ENCODE results near the gene CREG2.

CREG2 gene

DNA sequence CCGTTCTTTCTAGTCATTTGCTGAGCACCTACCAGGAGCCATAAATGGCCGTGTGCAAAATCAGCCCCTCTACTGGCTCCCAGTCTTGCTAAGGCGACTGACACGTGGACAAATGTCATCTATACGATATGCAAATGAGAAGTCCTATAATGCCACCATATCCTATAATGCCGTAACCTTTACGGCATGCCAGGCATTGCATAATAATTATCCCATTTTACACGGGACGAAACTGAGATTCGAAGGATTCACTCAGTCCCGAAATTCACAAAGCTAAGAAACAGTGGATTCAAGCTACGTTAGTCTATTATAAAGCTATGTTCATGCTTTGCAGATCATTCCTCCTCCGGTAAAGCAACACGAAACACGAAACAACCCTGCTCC is 44.7 kb downstream of the CREG2 start:
- H3K27ac ChIP-seq (ENCODE audit: low read depth, low read length), result no peak overlapping the region
- no peaks in the 10 kb centered on the region for H3K27me3 ChIP-seq (ENCODE audit: control insufficient read depth, insufficient read depth, low read length)
- no peak overlapping the region for H3K9ac ChIP-seq (ENCODE audit: low read length)
- no peaks in the 10 kb centered on the region for H3K9me3 ChIP-seq (ENCODE audit: control insufficient read depth, insufficient read depth, low read depth, low read length)
- peaks cover 37% of the 10 kb centered on the region for H3K4me1 ChIP-seq (ENCODE audit: control insufficient read depth, insufficient read depth, low read length)
- H3K36me3 ChIP-seq (ENCODE audit: control insufficient read depth, insufficient read depth, low read length), result no peaks in the 10 kb centered on the region
- no peak overlapping the region; the same call in 1 of the 2 replicates for H3K4me3 ChIP-seq (ENCODE audit: low read depth, low read length)

DNA sequence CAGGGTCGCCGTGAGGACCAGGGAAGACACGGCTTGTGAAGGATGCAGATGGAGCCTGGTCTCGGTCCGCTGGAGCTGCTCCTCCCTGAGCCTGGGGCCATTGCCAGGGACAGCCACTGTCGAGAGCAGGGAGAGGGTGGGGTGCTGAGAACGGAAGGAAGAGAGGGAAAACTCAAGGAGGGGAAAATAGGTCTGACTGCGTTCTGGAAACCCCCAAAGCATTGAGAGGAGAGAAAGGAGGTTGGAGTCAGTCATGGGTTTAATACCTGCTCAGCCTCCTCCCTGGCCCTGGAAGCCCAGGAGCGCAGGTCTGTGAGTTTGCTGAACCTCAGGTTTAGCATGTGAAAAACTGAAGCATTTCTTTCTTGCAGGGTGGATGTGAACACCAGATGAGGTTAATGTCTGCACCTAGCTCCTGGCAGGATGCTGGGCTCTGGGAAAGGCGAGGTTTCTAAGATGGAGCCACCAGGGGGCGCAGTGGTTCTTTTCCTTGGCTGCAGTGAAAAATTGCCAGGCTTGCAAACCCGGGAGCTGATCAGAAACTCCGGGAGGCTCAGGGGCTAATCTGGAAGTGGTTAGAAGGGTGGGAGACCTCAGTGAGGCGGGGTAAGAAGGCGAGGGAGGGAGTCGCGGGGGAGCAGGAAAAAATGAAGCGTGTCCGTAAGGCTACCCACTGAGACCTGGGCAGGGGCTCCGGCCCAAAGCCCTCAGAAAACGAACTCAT is 45.2 kb downstream of the CREG2 start:
- Histone ChIP-seq H3K27ac (ENCODE audit: low read depth, low read length) (no peak overlapping the region), H3K36me3 (ENCODE audit: control insufficient read depth, insufficient read depth, low read length) (no peaks in the 10 kb centered on the region), H3K9me3 (ENCODE audit: control insufficient read depth, insufficient read depth, low read depth, low read length) (no peaks in the 10 kb centered on the region), H3K4me3 (ENCODE audit: low read depth, low read length) (peak overlapping the region; percentile 45; the same call in 1 of the 2 replicates), H3K4me1 (ENCODE audit: control insufficient read depth, insufficient read depth, low read length) (peaks cover 37% of the 10 kb centered on the region), H3K9ac (ENCODE audit: low read length) (peak overlapping the region; percentile 23), H3K27me3 (ENCODE audit: control insufficient read depth, insufficient read depth, low read length) (no peaks in the 10 kb centered on the region)

DNA sequence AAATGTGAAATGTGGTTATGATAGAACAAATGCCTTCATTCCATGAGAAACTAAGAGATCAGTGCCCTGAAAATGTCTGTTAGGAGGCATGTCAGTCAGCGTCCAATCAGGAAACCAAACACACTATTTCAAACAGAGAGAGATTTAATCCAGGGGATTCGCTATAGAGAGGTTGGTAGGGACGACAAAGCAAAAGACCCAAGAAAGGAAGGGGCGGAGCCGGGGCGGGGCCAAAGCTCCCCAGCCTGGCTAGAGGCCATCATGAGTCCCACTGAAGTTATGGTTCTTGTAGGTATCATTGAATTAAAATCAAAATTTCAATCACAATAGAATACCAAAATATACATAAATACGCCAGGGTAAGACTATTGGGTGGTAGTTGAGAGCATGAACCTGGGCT is 45.9 kb downstream of the CREG2 start:
- Histone ChIP-seq H3K4me1 (ENCODE audit: control insufficient read depth, insufficient read depth, low read length) (peaks cover 37% of the 10 kb centered on the region), H3K27ac (ENCODE audit: low read depth, low read length) (no peak overlapping the region), H3K27me3 (ENCODE audit: control insufficient read depth, insufficient read depth, low read length) (no peaks in the 10 kb centered on the region), H3K4me3 (ENCODE audit: low read depth, low read length) (peak overlapping the region; percentile 45; the same call in 1 of the 2 replicates), H3K36me3 (ENCODE audit: control insufficient read depth, insufficient read depth, low read length) (no peaks in the 10 kb centered on the region), H3K9me3 (ENCODE audit: control insufficient read depth, insufficient read depth, low read depth, low read length) (no peaks in the 10 kb centered on the region), H3K9ac (ENCODE audit: low read length) (no peak overlapping the region)

DNA sequence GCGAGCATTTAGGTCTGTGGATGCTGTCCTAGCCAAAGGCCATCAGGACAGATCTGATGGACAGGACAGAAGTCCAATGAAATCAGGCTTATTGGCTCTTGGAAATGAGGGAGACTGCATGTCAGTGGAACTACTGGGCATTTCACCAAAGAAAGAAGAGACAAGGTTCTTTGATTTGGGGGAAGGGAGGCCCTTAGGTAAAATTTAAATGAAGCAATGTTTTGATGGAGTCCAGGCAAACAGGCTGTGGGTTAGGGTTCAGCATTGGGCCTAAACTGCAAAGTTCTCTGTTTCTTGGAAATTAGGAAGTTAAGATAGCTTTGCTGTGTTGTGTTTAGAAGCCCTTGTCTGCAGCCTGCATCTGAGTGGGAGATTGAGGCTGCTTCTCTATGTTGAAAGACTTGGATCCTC is 47.2 kb downstream of the CREG2 start:
- Histone ChIP-seq H3K27me3 (ENCODE audit: control insufficient read depth, insufficient read depth, low read length) (no peaks in the 10 kb centered on the region), H3K27ac (ENCODE audit: low read depth, low read length) (no peak overlapping the region), H3K36me3 (ENCODE audit: control insufficient read depth, insufficient read depth, low read length) (no peaks in the 10 kb centered on the region), H3K9ac (ENCODE audit: low read length) (no peak overlapping the region), H3K4me1 (ENCODE audit: control insufficient read depth, insufficient read depth, low read length) (peaks cover 37% of the 10 kb centered on the region), H3K4me3 (ENCODE audit: low read depth, low read length) (no peak overlapping the region), H3K9me3 (ENCODE audit: control insufficient read depth, insufficient read depth, low read depth, low read length) (no peaks in the 10 kb centered on the region)

DNA sequence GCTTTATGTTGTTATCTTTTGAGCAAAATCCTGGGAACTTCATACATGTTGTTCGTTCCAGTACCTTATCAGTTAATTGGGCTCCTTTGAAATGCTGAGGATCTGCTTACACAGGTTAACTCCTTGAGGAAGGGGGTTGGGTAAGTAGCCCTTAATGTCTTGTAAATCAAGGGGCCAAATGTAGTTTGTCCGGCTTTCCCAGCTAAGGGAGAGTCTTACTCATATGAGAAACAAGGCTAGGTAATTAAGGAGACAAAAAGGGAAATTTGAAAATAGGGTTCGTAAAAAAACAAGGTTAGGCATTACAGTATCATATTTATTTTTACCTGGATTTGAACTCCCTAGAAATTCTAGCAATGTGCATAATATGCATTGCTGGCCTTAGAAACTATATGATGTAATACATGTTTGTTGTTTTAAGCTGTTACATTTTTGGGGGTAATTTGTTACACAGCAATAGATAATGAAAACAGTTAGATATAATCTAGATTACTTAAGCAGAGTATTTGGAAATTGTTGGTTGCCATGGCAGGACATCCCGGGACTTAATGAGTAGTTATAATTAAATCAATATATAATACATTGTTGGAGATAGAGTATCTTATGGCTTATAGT is 47.9 kb downstream of the CREG2 start:
- no peaks in the 10 kb centered on the region for H3K27me3 ChIP-seq (ENCODE audit: control insufficient read depth, insufficient read depth, low read length)
- H3K9me3 ChIP-seq (ENCODE audit: control insufficient read depth, insufficient read depth, low read depth, low read length), result no peaks in the 10 kb centered on the region
- H3K4me1 ChIP-seq (ENCODE audit: control insufficient read depth, insufficient read depth, low read length), result peaks cover 36% of the 10 kb centered on the region
- H3K36me3 ChIP-seq (ENCODE audit: control insufficient read depth, insufficient read depth, low read length), result no peaks in the 10 kb centered on the region
- peak overlapping the region; percentile 28; the same call in 1 of the 2 replicates for H3K4me3 ChIP-seq (ENCODE audit: low read depth, low read length)
- no peak overlapping the region for H3K27ac ChIP-seq (ENCODE audit: low read depth, low read length)
- H3K9ac ChIP-seq (ENCODE audit: low read length), result no peak overlapping the region

DNA sequence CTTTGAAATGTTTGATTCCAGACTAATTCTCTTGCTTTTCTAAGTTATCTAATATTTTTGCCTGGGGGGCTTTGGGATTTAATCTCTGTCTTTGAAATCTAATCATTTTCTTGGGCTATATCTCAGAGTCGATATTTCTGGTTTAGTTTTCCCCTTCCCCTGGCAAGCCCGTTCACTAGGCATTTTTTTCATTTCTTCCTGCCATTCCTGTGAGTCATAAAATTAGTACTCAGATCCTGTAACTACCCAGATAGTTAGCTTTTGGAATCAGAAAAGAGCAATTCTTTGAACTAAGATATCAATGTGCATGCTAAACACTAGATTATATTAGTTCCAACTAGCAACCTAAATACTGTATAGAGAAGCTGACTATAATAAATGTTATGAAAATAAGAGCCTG is 49.4 kb downstream of the CREG2 start:
- H3K9ac ChIP-seq (ENCODE audit: low read length), result no peak overlapping the region
- H3K9me3 ChIP-seq (ENCODE audit: control insufficient read depth, insufficient read depth, low read depth, low read length), result no peaks in the 10 kb centered on the region
- H3K4me1 ChIP-seq (ENCODE audit: control insufficient read depth, insufficient read depth, low read length), result peaks cover 32% of the 10 kb centered on the region
- H3K27ac ChIP-seq (ENCODE audit: low read depth, low read length), result no peak overlapping the region
- no peaks in the 10 kb centered on the region for H3K27me3 ChIP-seq (ENCODE audit: control insufficient read depth, insufficient read depth, low read length)
- H3K4me3 ChIP-seq (ENCODE audit: low read depth, low read length), result no peak overlapping the region
- no peaks in the 10 kb centered on the region for H3K36me3 ChIP-seq (ENCODE audit: control insufficient read depth, insufficient read depth, low read length)

DNA sequence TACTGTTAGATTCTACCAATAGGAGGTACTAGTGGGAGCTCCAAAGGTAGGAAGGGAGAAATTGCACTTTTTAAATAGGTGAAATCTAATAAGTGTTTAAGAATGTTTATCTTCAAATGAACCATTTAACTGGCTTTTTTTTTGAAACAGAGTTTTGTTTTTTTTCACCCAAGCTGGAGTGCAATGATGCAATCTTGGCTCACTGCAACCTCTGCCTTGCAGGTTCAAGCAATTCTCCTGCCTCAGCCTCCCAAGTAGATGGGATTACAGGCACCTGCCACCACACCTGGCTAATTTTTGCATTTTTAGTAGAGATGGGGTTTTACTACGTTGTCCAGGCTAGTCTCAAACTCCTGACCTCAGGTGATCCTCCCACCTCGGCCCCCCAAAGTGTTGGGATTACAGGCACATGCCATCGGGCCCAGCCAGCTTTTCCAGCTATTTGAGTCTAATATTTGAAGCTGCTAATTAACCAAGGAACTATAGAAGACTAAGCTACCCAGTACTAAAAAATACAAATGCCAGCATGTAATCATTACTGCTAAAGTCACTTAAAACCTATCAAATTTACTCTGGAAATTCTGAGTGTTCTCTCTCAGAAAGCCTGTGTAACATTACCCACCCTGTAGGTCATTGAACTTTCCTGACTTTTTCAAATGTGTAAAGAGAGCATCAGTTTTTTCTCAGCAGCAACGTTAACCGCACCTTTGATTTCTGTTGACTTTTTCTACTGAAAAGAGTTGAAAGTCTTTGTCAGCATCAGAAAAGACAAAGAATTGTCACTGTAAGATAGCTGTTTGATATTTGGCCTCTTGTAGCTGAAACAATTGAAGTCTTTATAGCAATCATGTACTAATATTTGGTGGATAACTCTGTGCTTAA is 54.2 kb downstream of the CREG2 start:
- Histone ChIP-seq H3K9ac (ENCODE audit: low read length) (no peak overlapping the region), H3K4me3 (ENCODE audit: low read depth, low read length) (no peak overlapping the region)

DNA sequence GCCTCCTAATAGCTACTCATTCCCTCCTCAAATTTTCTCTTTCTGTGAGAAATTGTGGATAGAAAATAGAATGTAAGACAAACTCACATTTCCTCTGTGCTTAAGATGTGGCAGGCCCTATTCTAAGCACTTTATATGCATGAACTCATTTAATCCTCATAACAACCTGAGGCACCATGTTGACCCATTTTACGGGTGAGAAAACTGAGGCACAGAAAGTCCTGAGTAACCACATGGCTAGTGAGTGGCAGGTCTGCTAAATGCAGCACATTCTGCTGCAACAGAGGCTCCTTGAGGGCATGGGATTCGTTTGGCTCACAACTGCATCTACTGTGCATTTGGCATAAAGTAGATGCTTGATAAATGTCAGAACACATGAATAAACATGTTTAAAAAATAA is 56.1 kb downstream of the CREG2 start:
- no peak overlapping the region for H3K9ac ChIP-seq (ENCODE audit: low read length)
- H3K4me3 ChIP-seq (ENCODE audit: low read depth, low read length), result no peak overlapping the region
- H3K27ac ChIP-seq (ENCODE audit: low read depth, low read length), result no peak overlapping the region
- H3K4me1 ChIP-seq (ENCODE audit: control insufficient read depth, insufficient read depth, low read length), result peaks cover 31% of the 10 kb centered on the region
- H3K36me3 ChIP-seq (ENCODE audit: control insufficient read depth, insufficient read depth, low read length), result no peaks in the 10 kb centered on the region
- H3K9me3 ChIP-seq (ENCODE audit: control insufficient read depth, insufficient read depth, low read depth, low read length), result peaks cover 6% of the 10 kb centered on the region; the same call in 1 of the 2 replicates
- no peaks in the 10 kb centered on the region for H3K27me3 ChIP-seq (ENCODE audit: control insufficient read depth, insufficient read depth, low read length)

More for the DNA sequence above, 54.2 kb downstream of the CREG2 start:
- peaks cover 24% of the 10 kb centered on the region for H3K4me1 ChIP-seq (ENCODE audit: control insufficient read depth, insufficient read depth, low read length)
- H3K36me3 ChIP-seq (ENCODE audit: control insufficient read depth, insufficient read depth, low read length), result no peaks in the 10 kb centered on the region
- no peaks in the 10 kb centered on the region for H3K9me3 ChIP-seq (ENCODE audit: control insufficient read depth, insufficient read depth, low read depth, low read length)
- H3K27me3 ChIP-seq (ENCODE audit: control insufficient read depth, insufficient read depth, low read length), result no peaks in the 10 kb centered on the region
- no peak overlapping the region for H3K27ac ChIP-seq (ENCODE audit: low read depth, low read length)

DNA sequence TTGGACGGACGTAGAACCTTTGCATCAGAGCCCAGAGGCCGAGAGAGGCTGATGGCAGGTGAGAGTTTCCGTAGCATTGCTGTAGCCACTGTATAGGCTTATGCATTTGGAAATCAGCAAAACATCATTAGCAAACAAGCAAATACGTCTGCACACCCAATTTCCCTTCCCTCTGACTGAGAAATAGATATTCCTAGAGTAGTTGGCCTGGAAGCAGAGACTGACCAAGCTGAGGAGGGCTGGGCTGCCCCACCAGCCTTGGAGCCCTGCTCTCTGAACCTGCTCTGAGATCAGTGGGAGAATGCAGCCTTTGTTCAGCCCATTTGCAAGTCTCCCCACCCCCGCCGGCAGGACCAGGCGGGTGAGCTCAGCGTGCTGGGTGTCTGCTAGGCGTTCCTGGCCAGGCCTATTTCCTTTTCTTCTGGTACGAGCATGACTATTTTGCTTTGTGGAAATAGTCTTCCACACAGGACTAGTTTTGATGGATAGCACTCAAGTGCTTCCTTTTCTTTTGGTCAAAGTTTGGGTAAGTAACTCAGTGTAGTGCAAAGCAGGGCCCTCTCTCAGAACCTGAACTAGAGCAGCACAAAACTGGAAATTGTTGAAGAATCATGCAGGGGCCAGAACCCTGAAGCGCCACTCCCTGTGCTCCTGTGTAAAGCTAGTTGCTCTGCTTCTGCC is 56.9 kb downstream of the CREG2 start:
- peaks cover 14% of the 10 kb centered on the region for H3K9me3 ChIP-seq (ENCODE audit: control insufficient read depth, insufficient read depth, low read depth, low read length)
- H3K27ac ChIP-seq (ENCODE audit: low read depth, low read length), result no peak overlapping the region
- no peak overlapping the region for H3K4me3 ChIP-seq (ENCODE audit: low read depth, low read length)
- H3K9ac ChIP-seq (ENCODE audit: low read length), result no peak overlapping the region
- H3K4me1 ChIP-seq (ENCODE audit: control insufficient read depth, insufficient read depth, low read length), result peaks cover 31% of the 10 kb centered on the region
- H3K36me3 ChIP-seq (ENCODE audit: control insufficient read depth, insufficient read depth, low read length), result no peaks in the 10 kb centered on the region
- H3K27me3 ChIP-seq (ENCODE audit: control insufficient read depth, insufficient read depth, low read length), result no peaks in the 10 kb centered on the region

DNA sequence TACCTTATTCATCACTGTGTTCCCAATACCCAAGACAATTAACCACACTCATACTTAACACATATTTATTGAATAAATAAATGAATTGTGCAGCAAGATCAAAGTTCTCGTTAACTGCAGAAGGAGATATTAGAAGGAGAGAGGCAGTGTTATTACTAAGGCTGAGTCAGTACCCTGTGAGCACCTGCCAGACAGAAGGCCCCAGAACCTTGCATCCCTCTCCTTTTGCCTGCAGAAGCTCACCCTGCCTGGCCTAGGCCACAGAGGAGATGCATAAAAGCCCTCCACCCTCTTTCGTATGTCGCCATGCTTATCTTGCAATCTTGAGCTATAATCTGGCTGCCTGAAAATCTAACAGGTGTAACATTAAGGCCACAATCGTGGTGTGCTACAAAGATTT is 58.3 kb downstream of the CREG2 start:
- Histone ChIP-seq H3K27me3 (ENCODE audit: control insufficient read depth, insufficient read depth, low read length) (no peaks in the 10 kb centered on the region), H3K4me1 (ENCODE audit: control insufficient read depth, insufficient read depth, low read length) (peaks cover 31% of the 10 kb centered on the region)

More for the DNA sequence above, 58.3 kb downstream of the CREG2 start:
- no peak overlapping the region for H3K27ac ChIP-seq (ENCODE audit: low read depth, low read length)
- no peaks in the 10 kb centered on the region for H3K36me3 ChIP-seq (ENCODE audit: control insufficient read depth, insufficient read depth, low read length)
- no peak overlapping the region for H3K9ac ChIP-seq (ENCODE audit: low read length)
- peaks cover 19% of the 10 kb centered on the region for H3K9me3 ChIP-seq (ENCODE audit: control insufficient read depth, insufficient read depth, low read depth, low read length)
- no peak overlapping the region for H3K4me3 ChIP-seq (ENCODE audit: low read depth, low read length)
